Measurements from ENCODE around the gene SPRR2G. TPM values are rescaled to one million over a fixed set of nuclear protein-coding genes. Genes with fewer than 3 reads are reported as not detected.
"Not testable (repeated sequence)": the region's sequence is repeated elsewhere in the genome, so short reads cannot be mapped to it uniquely, and the experiment has no call there.

The SPRR2G gene
- total RNA-seq, 2 experiments from 2014 or later, result not detected

DNA sequence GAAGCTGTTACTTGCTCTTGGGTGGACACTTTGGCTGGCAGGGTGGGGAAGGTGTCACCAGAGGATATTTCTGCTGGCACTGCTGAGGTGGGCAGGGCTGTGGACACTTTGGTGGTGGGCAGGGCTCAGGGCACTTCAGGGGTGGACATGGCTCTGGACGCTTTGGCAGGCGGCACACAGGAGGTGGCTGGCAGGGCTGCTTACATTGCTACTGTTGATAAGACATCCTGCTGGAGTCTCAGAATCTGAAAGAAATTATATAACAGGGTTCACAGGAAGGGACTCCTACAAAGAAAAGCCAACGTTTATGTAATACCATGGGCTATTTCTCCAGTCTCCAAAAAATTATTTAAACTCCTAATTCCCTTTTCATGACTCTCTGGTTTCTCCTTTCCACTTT, 10.2 kb downstream of the SPRR2G start:
- DNase-seq, result no peak
- Mint-ChIP-seq H3K27me3 (peaks cover 19% of the 10 kb centered on the region), H3K4me3 (no peak overlapping the region), H3K4me1 (ENCODE audit: low read depth) (no peaks in the 10 kb centered on the region), H3K27ac (no peak overlapping the region), H3K9me3 (no peaks in the 10 kb centered on the region), H3K36me3 (no peaks in the 10 kb centered on the region)
- intact Hi-C loops (cut with micrococcal nuclease), result no loop called here
- CTCF ChIA-PET, result no interaction called here
- POLR2A ChIA-PET, result no interaction called here

DNA sequence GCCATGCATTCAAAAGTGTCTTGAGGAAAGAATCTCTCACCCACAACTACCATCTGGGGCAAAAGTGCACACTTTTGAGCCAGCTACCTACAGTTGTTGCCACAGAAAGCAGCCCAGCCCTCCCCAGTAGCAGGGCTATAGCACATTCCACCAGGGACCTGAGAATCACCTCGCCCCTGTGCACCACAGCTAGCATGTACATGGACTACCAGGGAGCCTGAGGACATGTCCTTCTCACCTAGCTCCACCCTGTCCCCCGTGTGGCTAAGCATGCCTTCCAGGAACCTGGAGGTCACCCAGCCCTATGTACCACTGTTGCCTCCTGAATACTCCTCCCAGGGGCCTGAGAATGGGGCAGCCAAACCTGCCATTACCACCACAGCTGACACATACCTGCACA, 16.9 kb downstream of the SPRR2G start:
- ChIA-PET POLR2A (no interaction called here), CTCF (no interaction called here)
- no peak overlapping the region for H3K27ac Mint-ChIP-seq
- H3K36me3 Mint-ChIP-seq, result no peaks in the 10 kb centered on the region
- no peak overlapping the region for H3K4me3 Mint-ChIP-seq
- intact Hi-C loops (cut with micrococcal nuclease), result no loop called here
- no peaks in the 10 kb centered on the region for H3K9me3 Mint-ChIP-seq
- peaks cover 32% of the 10 kb centered on the region for H3K27me3 Mint-ChIP-seq
- DNase-seq, result no peak
- no peaks in the 10 kb centered on the region for H3K4me1 Mint-ChIP-seq (ENCODE audit: low read depth)

DNA sequence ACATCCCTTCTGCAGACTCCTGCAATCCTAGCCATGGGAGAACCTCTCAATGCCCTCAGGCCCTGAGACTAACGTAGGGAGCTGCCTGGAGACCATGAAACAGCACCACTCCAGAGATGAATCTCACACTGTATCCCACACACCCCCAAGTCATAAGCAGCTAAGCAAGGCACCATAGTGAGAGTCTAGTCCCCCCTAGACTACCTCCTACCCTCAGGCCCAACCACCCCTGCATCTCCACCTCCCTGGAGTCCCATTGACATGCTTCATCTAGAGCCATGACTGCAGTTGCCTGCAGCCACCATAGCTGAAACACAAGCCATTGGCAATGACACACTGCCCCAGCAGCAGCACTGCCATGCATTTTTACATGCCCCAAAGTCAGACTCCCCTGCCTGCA, 17.4 kb downstream of the SPRR2G start:
- H3K9me3 Mint-ChIP-seq, result no peaks in the 10 kb centered on the region
- no peak overlapping the region for H3K27ac Mint-ChIP-seq
- H3K36me3 Mint-ChIP-seq, result no peaks in the 10 kb centered on the region
- H3K4me1 Mint-ChIP-seq (ENCODE audit: low read depth), result no peaks in the 10 kb centered on the region
- ChIA-PET POLR2A (no interaction called here), CTCF (no interaction called here)
- intact Hi-C loops (cut with micrococcal nuclease), result no loop called here
- H3K4me3 Mint-ChIP-seq, result no peak overlapping the region
- H3K27me3 Mint-ChIP-seq, result peaks cover 32% of the 10 kb centered on the region
- DNase-seq, result no peak

DNA sequence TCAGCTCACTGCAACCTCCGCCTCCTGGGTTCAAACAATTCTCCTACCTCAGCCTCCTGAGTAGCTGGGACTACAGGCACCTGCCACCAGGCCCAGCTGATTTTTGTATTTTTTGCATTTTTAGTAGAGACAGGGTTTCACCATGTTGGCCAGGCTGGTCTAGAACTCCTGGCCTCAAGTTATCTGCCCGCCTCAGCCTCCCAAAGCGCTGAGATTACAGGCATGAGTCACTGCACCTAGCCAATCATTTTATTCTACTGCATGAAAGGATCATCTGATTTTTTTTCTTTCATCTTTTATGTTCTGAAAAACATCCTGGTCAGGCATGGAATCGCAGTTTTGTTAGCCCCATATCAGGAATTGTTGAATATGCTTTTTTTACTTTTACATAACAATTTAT, 22.0 kb downstream of the SPRR2G start:
- H3K4me1 Mint-ChIP-seq (ENCODE audit: low read depth); CTCF ChIA-PET; DNase-seq; H3K36me3 Mint-ChIP-seq; POLR2A ChIA-PET; H3K4me3 Mint-ChIP-seq; H3K27ac Mint-ChIP-seq; intact Hi-C loops (cut with micrococcal nuclease): not testable (repeated sequence)
- peaks cover 20% of the 10 kb centered on the region for H3K9me3 Mint-ChIP-seq
- peaks cover 20% of the 10 kb centered on the region for H3K27me3 Mint-ChIP-seq

DNA sequence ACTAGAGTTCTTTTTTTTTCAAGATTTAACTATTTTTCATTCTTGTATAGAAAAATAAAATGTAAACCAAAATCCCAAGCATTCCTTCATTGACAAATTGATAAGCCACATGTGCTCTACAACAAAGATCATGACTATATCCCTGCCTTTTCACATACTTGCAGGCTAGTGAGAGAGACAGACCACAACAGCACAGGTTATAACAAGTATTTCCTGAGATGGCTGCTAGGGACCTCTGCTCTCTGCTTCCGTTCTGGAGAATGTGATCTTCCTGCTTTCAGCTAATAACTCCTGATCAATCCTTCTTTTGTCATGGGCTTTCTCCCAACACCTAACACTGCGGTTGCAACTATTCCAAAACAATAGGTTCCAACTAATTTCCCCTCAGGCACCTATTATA, 23.4 kb downstream of the SPRR2G start:
- H3K4me3 Mint-ChIP-seq, result no peak overlapping the region
- no peak for DNase-seq
- H3K36me3 Mint-ChIP-seq, result no peaks in the 10 kb centered on the region
- ChIA-PET CTCF (interaction anchor here (0.6 kb wide), 1 partner anchor 26 kb away, joined by 3 read pairs; no protein-coding TSS in a partner anchor), POLR2A (no interaction called here)
- intact Hi-C loops (cut with micrococcal nuclease), result no loop called here
- no peaks in the 10 kb centered on the region for H3K4me1 Mint-ChIP-seq (ENCODE audit: low read depth)
- H3K9me3 Mint-ChIP-seq, result peaks cover 23% of the 10 kb centered on the region
- no peak overlapping the region for H3K27ac Mint-ChIP-seq
- H3K27me3 Mint-ChIP-seq, result peaks cover 13% of the 10 kb centered on the region

DNA sequence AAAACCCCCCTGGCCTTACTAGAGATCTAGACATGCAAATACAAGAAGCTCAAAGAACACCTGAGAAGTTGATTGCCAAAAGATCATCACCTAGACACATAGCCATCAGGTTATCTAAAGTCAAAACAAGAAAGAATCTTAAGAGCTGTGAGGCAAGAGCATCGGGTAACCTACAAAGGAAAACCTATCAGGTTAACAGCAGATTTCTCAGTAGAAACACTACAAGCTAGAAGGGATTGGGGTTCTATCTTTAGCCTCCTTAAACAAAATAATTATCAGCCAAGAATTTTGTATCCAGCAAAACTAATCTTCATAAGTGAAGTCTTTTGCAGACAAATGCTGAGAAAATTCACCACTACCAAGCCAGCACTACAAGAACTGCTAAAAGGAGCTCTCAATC, 25.2 kb downstream of the SPRR2G start:
- ChIA-PET CTCF (no interaction called here), POLR2A (no interaction called here)
- H3K27ac Mint-ChIP-seq, result no peak overlapping the region
- no peak for DNase-seq
- no peak overlapping the region for H3K4me3 Mint-ChIP-seq
- H3K27me3 Mint-ChIP-seq, result peaks cover 7% of the 10 kb centered on the region
- H3K4me1 Mint-ChIP-seq (ENCODE audit: low read depth), result no peaks in the 10 kb centered on the region
- H3K36me3 Mint-ChIP-seq, result no peaks in the 10 kb centered on the region
- intact Hi-C loops (cut with micrococcal nuclease), result no loop called here
- peaks cover 23% of the 10 kb centered on the region for H3K9me3 Mint-ChIP-seq

DNA sequence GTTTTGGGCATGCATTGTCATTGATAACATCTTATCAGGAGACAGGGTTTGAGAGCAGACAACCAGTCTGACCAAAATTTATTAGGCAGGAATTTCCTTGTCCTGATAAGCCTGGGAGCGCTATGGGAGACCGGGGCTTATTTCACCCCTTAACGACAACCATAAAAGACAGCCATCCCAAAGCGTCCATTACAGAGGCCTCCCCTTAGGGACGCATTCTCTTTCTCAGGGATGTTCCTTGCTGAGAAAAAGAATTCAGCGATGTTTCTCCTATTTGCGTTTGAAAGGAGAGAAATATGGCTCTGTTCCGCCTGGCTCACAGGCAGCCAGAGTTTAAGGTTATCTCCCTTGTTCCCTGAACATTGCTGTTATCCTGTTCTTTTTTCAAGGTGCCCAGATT, 26.9 kb downstream of the SPRR2G start:
- H3K4me1 Mint-ChIP-seq (ENCODE audit: low read depth); H3K27ac Mint-ChIP-seq; H3K36me3 Mint-ChIP-seq; H3K4me3 Mint-ChIP-seq; intact Hi-C loops (cut with micrococcal nuclease); POLR2A ChIA-PET; CTCF ChIA-PET; DNase-seq; H3K27me3 Mint-ChIP-seq: not testable (repeated sequence)
- H3K9me3 Mint-ChIP-seq, result peaks cover 23% of the 10 kb centered on the region

DNA sequence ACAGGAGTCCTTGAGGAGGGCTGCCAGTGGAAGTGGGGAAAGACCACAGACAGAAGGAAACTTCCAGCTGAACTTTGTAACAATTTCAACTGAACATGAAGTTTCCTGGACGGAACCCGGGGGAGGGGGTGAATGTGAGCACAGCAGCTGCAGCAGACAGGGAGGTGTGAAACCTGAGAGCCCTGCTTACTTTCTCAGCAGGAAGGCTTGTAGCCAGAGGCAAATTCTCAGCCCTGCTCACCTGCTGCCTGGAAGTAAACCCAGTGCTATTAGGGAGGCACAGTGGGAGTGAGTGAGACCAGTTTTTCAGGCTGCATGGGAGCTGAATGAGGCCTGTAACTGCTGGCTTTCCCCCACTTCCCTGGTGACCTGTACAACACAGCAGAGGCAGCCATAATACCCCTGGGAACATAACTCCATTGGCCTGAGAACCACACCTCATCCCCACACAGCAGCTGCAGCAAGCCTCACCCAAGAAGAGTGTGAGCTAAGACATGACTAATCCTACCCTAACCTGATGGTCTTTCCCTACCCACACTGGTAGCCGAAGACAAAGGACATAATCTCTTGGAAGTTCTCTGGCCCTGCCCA, 27.8 kb downstream of the SPRR2G start:
- peaks cover 23% of the 10 kb centered on the region for H3K9me3 Mint-ChIP-seq
- DNase-seq, result no peak
- no peak overlapping the region for H3K27ac Mint-ChIP-seq
- ChIA-PET CTCF (no interaction called here), POLR2A (no interaction called here)
- intact Hi-C loops (cut with micrococcal nuclease), result no loop called here
- no peak overlapping the region for H3K4me3 Mint-ChIP-seq
- H3K36me3 Mint-ChIP-seq, result no peaks in the 10 kb centered on the region
- H3K4me1 Mint-ChIP-seq (ENCODE audit: low read depth), result no peaks in the 10 kb centered on the region
- peaks cover 9% of the 10 kb centered on the region for H3K27me3 Mint-ChIP-seq

DNA sequence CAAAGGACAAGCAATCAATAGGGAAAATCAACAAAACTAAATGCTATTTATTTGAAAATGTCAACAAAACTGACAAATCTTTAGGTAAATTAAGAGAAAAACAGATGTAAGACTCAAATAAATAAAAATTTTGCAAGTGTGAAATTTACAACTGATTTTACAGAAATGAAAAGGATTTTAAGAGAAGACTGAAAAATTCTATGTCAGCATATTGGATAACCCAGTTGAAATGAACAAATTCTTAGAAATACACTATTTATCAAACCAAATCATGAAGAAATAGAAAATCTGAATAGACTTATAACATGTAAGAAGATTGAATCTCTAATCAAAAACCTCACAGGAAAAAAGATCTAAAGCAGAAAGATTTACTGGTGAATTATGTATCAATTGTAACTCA, 29.7 kb downstream of the SPRR2G start:
- peaks cover 21% of the 10 kb centered on the region for H3K9me3 Mint-ChIP-seq
- POLR2A ChIA-PET, result no interaction called here

DNA sequence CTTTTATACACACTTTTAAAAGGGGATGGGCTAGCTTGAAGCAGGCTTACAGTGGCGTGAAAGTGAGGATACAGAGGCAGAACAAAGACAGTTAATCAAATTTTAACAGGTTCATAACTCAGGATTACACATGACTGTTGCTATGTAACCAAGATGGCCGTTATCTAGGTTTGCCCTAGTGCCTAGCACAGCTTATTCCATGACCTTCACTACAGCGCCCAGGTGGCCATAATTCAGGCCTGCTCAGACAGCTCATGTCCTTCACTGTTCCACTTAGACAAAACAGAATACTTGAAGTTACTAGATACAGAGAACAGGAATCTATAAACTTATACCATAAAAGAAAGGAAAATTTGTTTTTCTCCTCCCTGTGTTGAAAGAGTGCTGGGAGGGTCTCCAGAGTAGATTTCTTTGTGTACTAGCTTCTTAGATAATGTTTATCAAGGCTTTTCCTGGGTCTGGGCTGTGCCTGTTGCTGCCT, 31.2 kb downstream of the SPRR2G start:
- intact Hi-C loops (cut with micrococcal nuclease), result no loop called here
- CTCF ChIA-PET, result no interaction called here
- no peak overlapping the region for H3K4me3 Mint-ChIP-seq
- DNase-seq, result no peak
- POLR2A ChIA-PET, result no interaction called here
- H3K9me3 Mint-ChIP-seq, result peaks cover 7% of the 10 kb centered on the region
- H3K27ac Mint-ChIP-seq, result no peak overlapping the region
- peaks cover 15% of the 10 kb centered on the region for H3K27me3 Mint-ChIP-seq
- no peaks in the 10 kb centered on the region for H3K4me1 Mint-ChIP-seq (ENCODE audit: low read depth)
- H3K36me3 Mint-ChIP-seq, result no peaks in the 10 kb centered on the region

More for the DNA sequence above, 29.7 kb downstream of the SPRR2G start:
- DNase-seq, result no peak
- intact Hi-C loops (cut with micrococcal nuclease), result no loop called here
- Mint-ChIP-seq H3K4me3 (no peak overlapping the region), H3K27me3 (peaks cover 12% of the 10 kb centered on the region), H3K27ac (no peak overlapping the region), H3K4me1 (ENCODE audit: low read depth) (no peaks in the 10 kb centered on the region), H3K36me3 (no peaks in the 10 kb centered on the region)
- CTCF ChIA-PET, result no interaction called here

DNA sequence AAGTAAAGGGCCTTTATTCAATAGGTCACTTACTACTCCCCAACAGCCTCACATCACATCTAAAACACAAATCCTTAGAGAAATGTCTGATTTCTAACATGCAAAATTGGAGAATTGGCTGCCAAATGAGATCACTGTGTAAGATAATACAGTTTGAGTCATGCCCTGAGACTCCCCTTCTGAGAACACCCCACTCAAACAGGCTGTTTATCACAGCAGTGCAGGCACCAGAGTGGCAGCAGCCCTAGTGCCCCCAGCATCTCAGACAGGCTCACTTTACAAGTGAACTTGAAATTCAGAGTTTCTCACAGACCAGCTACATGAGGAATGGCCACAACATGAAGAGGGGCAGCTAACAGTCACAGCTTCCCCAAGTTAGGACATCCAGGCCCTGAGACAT, 35.4 kb downstream of the SPRR2G start:
- H3K9me3 Mint-ChIP-seq; intact Hi-C loops (cut with micrococcal nuclease); H3K4me3 Mint-ChIP-seq; H3K27ac Mint-ChIP-seq; POLR2A ChIA-PET; H3K4me1 Mint-ChIP-seq (ENCODE audit: low read depth); DNase-seq; H3K36me3 Mint-ChIP-seq: not testable (repeated sequence)
- peaks cover 12% of the 10 kb centered on the region for H3K27me3 Mint-ChIP-seq
- CTCF ChIA-PET, result interaction anchor here (0.7 to 1.2 kb wide), 2 partner anchors 50 to 460 kb away, joined by 3 read pairs; no protein-coding TSS in a partner anchor

DNA sequence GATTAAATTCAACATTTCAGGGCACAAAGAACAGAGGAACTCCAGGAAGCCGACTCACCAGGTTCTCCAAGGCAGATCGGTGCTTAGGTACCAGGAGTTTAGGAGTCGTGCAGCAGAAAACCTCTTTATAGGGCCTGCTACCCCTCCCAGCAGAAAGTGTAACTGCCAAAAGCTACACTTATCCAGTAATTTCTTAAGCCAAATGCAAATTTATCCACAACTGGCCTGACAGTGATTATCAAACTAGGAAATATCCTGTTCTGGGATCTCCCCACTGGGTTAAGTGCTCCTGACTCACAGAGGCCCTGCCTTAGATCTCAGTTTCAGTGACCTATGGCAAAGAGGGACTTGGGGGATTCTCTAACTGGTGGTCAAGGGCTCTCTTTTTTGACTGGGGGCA, 37.3 kb downstream of the SPRR2G start, which contains the start of gene SPRR2F:
TSS of gene SPRR2F (minus strand) at position 101 of the 400 bp plus-strand sequence. CDS start 783 bp downstream, outside the sequence.
- no peaks in the 10 kb centered on the region for H3K9me3 Mint-ChIP-seq
- ChIA-PET POLR2A (no interaction called here), CTCF (no interaction called here)
- no peak within 1 kb of the TSS for H3K4me3 Mint-ChIP-seq
- H3K4me1 Mint-ChIP-seq (ENCODE audit: low read depth), result no peaks in the 10 kb centered on the region
- H3K27me3 Mint-ChIP-seq, result peaks cover 6% of the 10 kb centered on the region
- H3K27ac Mint-ChIP-seq, result no peak within 1 kb of the TSS
- DNase-seq, result no peak
- intact Hi-C loops (cut with micrococcal nuclease), result no loop called here
- no peaks in the 10 kb centered on the region for H3K36me3 Mint-ChIP-seq

DNA sequence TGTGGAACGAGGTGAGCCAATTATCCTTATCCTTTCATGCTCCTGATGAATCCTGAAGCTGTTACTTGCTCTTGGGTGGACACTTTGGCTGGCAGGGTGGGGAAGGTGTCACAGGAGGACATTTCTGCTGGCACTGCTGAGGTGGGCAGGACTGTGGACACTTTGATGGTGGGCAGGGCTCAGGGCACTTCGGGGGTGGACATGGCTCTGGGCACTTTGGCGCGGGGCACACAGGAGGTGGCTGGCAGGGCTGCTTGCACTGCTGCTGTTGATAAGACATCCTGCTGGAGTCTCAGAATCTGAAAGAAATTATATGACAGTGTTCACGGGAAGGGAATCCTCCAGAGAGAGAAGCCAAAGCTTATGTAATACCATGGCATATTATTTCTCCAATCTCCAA, 38.2 kb downstream of the SPRR2G start:
- CTCF ChIA-PET, result not testable (repeated sequence)

More for the DNA sequence above, 38.2 kb downstream of the SPRR2G start:
- POLR2A ChIA-PET; H3K36me3 Mint-ChIP-seq; H3K27me3 Mint-ChIP-seq; H3K9me3 Mint-ChIP-seq; H3K4me1 Mint-ChIP-seq (ENCODE audit: low read depth); H3K27ac Mint-ChIP-seq; intact Hi-C loops (cut with micrococcal nuclease); H3K4me3 Mint-ChIP-seq; DNase-seq: not testable (repeated sequence)

Data from activated CD4-positive, alpha-beta memory T cell treated with anti-CD3 and anti-CD28 coated beads for 36 hours (primary cell).